Putamen (tissue), 1 donor: ENCODE measurements around the gene NRP1.

Experiments
- DNase-seq: peaks from one replicate; pipeline ENCODE4 v3.0.0-alpha.2; 2016; ENCODE audit warnings: low spot score

NRP1 gene

DNA sequence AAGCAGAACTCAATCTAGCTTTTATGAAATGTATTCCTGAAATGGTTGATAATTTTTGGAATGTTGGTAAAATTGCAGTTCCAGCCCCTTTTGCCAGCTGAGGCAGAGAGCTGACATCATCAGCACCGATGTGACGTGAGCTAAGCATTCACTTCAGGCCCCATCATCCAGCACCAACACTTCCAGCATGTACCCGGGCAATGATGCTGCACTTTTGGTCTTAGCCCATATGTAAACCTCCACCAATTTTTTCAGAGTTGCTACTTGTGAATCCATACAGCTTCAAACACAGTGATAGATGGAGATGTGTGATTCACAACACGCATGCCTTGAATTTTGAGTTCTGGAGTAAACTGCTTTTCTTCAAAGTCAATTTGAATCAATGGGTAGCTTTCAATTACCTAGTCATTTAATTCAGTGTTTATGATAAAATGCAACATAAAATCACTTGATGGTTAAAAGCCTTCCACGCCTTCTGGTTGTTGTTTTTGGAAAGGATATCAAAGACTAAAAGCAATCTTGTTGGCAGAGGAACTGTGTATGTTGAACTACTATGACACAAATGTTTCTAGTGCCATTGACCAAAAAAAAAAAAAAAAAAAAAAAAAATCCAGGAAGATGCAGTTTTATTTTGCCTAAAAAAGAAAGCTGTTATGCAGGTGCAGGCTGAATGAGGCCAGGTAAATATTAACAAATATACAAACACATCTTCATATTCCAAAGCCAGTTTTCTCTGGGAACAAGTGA, 73.9 kb downstream of the NRP1 start:
- no peak for DNase-seq

DNA sequence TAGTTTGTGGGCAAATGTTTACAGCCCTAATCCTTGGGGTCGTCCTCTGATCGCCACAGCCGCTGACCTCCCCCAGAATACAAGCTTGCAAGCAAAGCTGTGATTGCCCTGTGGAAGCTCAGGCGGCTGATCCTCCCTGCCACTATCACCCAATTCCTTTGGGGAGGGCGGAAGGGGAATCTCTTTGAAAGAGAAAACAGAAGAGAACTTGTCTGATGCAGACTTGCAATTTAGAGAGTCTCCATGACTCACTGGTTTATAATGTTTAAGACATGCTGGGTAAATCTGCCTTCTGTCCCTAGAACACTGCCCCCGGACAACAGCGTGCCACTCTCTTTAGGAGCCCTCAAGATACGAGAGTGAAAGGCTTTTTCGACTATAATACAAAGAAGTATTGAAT, 75.5 kb downstream of the NRP1 start:
- DNase-seq = no peak

DNA sequence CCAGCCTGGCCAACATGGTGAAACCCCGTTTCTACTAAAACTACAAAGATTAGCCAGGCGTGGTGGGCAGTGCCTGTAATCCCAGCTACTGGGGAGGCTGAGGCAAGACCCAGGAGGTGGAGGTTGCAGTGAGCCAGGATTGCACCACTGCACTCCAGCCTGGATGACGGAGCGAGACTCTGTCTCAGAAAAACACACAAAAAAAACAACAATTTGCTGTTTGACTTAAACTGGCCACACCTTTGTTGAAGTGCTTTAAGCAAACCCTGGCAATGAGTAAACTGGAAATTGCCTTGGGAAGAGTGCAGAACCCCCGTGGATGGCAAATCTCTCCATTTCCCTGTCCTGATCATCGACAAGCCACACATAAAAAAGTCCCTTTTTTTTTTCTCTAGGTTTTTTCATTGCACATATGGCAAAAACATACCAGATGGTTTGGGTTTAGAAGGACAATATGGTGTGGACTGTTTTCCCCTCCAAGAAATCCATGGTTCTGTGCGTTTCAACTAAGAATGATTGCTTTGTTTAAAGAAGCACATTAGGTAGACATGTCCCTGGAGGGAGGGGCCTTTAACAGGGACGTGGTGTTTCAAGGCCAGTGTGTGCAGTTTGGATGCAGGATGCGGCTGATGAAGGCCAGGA, 76.9 kb downstream of the NRP1 start:
- no peak for DNase-seq

DNA sequence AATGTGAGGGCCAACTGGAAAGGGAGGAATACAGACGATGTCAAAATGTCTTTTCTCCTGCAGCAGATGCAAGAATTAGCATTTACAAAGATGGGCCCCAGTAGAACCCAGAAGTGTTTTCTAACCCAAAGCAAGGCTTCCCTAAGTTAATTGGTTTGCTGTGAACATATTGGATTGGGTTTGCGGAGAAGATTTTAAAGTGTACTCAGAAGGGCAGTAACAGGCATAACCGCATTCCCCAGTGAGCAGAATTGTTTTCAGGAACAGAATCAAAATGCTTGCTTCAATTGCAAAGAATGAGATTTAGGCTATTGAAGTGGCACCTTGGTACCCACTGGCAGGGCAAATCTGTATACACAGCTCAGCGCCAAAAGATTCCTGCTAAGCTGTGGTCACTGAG, 78.0 kb downstream of the NRP1 start:
- no peak for DNase-seq

DNA sequence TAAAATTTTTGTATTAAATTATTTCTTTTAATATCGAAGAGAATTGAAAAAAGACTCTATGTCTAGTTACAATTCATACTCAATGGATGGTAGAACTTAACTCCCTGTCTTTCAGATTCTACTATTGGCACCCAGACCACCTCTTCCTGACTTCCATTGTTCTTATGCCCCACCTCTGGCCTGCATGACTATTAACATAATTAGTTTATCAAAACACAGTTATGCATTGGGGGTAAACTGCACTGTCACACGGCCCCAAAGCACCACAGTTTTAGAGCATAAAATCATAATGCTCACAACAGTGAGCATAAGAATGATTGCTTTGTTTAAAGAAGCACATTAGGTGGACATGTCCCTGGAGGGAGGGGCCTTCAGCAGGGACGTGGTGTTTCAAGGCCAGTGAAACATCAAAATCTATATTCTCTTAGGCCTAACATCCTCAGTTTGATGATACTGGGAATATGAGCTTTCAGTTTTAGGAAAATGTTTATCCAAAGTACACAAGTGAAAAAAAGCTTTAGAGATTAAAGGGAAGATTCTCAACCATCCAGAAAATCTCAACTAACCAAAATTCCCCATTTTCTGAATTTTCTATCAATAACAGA, 79.8 kb downstream of the NRP1 start:
- no peak for DNase-seq

DNA sequence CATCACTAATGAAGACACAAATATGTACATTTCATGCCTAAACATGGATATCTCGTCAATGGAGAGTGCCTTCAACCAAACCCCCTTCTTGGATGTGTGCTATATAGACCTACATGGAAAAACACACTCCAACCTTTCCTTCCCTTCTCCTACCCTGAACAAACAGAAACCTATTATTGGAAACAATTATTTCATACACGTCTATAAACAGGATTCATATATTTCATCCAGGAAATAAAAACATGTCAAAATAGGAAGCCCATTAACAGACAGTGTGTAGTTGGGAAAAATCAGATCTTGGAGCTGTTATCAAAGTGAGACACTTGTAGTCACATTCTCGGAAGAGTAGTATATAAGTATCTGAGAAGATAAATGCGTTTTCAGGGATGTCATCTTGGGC, 81.1 kb downstream of the NRP1 start:
- no peak for DNase-seq

DNA sequence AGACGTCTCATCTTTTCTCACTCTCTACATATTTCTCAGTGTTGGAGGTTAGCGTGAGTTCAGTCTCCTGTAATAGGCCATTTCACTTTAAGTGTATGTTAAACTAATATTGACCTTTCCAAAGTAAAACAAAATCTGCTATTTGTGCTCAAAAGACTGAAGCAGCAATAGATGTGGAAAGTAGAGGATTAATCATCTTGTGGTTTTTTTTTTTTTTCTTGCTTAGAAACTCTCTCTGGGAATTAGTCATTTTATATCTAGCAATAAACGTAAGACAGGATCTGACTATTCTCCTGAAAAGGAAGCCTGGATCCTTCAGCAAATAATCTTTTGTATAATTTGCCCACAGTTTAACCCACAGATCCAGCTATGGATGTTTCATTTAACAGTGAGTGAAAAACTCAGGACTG, 81.7 kb downstream of the NRP1 start:
- no peak for DNase-seq

DNA sequence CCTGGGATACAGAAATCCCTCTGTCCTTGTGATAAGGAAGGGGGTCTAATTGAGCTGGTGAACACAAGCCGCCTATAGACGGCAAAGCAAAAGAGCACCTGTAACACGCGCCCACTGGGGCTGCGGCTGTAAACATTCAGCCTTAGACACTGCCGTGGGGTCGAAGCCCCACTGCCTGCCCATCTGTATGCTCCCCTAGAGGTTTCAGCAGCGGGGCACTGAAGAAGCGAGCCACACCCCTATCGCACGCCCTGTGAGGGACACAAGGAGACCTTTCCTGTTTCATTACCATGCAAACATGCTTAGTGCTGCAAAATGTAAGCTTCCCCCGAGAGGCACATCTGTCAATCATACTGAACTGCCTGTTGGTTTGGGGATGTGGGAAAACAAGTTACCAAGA, 82.1 kb downstream of the NRP1 start:
- DNase-seq = no peak

DNA sequence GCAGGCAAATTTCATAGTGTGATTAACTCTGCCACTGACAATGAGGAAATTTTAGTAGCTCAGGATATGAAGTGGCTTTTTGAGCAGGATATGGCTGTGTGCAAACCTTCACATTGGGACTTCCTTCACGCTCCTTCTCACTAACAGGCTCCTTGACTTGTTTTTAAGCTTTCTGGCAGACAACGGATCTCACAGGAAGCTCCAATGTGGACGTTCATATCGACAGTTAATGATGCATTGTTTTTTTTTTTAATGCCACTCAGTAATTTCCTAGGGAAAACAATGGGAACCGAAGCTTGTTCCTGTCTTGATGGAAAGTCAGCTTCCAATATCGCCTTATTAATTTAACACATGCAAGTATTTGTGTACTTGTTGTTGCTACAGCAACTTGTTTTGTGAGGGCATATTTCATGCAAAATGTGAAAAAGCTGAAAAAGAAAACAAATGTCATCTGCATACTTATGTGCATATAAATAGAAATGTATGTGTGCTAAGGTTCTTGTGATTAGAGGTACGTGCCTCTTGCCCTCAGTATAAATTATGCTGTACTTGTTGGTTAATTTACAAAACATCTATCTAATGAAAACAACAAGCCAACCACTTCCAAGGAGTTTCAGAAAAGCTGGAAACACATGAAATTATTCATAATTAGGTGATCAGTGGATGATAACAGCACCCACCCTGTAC, 84.7 kb downstream of the NRP1 start:
- no peak for DNase-seq

DNA sequence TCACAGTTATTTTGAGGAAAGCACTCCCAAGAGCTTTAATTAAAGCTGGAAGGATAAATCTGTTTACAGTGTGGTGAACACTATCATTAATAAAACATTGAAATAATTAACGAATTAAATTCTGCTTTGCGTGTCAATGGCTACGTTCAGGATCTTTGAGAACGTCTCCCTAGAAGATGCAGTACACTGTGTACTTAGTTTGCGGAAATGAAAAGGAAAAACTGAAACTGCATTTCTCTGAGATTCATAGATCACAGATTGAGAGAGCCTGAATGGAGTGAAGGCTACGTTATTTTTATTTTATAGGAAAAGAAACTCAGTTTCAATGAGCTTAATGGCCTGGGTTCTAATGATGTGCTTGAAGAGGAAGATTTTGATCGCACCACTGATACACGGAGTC, 85.3 kb downstream of the NRP1 start:
- no peak for DNase-seq

DNA sequence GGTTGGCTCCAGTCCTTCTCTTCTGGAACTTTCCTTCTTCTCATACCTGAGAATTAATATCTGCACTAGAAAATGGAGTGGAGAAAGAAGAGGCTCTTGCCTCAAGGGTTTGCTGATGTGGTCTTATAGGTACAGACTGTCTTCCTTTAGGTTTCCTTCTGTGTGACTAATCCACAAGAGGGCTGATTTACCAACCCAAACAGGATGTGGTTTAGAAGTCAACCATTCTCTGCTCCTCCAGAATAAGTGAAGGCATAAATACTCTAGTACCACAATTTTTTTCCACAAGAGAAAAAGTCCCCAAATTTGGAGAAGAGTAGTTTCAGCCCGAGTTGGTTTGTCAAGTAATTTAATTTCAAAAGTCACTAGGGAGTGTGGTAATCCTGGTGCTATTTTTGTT, 85.8 kb downstream of the NRP1 start:
- DNase-seq = no peak

DNA sequence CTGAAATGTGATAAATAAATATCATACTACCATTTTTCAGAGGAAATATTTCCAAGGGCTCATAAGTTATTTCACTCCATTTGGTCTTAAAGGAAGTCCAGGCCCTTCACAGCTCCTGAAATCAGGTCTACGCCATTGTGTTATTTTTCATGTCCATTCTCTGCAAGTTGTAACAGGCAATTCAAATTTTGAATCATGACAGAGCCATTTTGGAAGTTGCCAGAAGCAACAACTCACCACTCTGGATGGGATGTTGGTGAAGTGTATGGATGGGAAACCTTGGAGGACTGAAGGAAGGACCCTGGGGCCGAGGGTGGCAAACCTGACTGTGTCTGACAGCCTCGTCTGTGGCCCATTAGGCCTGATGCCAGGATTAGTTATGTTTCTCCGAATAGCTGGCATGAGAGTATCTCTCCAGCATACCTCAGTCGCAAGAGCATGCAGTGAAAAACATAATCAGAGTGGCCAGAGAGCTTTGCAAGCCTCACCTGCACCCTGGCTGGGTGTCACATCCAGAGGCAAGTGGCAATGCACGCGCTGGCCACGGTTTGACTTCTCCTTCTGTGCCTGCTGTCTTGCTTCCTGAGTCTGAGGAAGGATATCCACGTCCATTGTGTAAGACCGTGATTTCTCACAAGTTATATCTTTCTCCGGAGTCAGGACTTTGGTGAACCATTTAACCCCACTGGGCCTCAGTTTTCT, 87.1 kb downstream of the NRP1 start:
- no peak for DNase-seq

DNA sequence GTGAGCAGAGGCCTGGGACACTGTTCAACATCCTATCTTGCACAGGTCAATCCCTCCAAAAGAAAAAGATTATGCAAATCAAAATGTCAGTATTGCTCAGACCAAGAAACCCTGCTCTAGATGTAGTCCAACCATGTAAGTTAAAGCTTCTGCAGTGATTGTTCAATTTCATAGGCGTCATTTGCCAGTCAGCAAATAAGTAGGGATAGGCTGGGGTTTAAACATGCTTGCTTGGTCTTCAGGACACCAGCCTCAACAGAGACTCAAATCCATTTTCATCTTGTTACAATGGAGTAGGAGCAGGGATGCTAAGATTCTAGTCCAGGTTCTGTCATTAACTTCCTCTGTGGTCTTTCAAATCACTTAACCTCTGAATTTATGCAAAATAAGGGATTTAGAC, 89.1 kb downstream of the NRP1 start:
- no peak for DNase-seq

DNA sequence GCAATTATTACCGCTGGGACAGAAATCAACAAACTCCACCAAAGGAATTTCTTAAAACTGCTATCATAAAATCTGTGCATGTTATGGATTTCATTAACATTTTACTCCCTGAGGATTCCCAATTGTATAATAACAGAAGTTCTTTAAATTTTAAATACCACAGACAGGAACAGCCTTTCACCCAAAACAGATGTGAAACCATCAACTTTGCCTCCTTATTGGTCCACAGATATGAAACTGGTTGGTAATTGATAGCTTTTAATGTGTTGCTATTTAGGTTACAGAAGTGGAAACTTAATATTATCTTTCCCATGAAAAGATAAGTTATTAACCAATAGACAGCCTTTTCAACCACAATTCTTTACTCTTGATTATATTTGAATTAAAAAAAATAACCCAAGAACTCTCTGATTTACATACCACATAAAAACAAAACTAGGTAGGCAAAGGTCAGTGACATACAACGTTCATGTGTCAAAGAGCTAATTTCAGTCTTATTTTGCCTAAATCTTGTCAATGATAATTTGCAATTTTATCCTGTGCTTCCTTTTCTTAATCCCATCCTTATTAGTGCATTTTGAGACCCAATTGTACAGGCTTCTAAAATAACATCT, 90.0 kb downstream of the NRP1 start:
- DNase-seq = no peak

DNA sequence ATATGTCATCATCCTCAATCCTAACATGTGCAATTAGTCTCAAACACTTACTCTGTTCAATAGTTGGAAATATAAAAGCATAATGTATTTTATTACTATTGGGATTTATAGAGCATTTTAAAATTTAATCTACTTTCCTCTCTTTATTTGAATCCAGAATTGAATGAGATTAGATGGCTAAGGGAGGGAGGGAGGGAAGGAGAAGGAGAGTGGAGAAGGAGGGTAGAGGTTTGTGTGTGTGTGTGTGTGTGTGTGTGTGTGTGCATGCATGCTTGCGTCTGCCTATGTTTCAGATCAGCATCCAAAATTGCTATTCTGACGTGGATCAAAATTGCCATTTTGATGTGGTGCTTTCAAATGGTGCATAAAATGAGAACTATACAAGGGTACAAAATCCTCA, 90.8 kb downstream of the NRP1 start:
- DNase-seq = no peak

DNA sequence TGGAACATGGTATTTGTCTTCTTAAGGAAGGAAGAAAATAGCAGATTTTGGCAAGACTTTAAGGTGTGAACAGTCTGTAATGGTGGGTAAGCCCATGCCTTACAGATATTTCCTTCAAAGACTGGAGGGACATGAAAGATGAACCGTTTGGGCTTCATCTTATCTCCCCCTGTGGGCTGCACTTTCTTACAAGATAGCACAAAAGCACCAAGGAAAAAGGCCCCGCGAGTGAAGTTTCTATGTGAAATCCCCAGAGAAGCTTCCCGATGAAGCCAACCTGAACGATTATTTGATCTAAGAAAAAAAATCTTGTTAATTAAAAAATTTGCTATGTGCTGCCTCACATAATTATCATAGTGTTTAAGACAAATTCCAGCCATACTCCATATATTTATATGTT, 91.5 kb downstream of the NRP1 start:
- DNase-seq = no peak

DNA sequence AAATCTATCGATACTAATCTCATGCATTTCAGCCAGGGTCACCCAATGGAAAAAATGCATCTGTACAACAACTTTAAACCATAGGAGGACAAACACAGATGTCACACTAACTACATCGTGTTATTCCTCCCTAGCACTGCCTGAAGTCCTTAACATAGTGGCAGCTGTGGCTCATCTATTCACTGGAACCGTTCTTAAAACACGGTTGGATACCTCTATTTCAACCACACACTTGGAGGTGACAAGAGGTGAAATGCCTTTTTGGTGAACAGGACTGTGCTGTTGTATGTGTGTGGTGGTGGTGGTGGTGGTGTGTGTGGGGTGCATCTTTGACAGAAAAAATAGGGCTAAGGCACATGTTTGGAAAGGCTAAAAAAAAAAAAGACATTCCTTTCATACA, 93.1 kb downstream of the NRP1 start:
- DNase-seq = no peak

DNA sequence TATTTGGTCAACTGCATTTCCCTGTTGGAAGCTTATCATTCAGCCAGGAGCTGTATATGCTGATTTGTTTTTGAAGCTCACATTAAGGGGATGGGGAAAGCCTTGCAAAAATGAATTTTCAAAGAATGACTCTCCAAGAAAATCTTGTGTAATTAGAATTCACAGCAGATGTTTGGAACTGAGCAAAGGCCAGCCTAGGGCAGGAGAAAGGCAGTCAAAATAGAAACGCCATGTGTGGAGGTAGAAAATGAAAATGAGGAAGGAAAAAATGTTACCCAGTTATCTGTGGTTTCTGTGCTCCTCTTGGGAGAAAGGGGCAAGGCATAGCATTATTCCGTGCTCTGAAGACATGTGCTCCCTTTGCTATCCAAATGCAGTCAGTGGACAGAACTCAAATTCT, 93.5 kb downstream of the NRP1 start:
- no peak for DNase-seq

DNA sequence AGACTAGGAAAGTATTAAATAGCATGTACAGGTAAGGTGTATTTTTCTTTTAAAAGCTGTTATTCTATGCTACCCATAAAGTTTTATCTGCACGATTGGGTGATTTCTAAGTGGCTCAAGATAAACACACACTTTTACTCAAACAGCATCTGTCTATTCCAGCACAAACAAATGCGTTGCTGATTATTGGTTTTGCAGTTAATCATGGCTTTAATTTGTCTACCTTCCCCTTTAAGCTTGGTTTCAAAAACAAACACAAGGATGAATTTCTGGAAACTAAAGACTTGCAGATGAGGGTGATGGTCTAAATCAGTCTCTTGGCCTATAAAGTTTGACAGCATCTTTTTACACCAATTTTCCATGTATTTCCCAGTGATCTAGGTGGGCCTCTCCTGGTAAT, 94.2 kb downstream of the NRP1 start:
- no peak for DNase-seq

DNA sequence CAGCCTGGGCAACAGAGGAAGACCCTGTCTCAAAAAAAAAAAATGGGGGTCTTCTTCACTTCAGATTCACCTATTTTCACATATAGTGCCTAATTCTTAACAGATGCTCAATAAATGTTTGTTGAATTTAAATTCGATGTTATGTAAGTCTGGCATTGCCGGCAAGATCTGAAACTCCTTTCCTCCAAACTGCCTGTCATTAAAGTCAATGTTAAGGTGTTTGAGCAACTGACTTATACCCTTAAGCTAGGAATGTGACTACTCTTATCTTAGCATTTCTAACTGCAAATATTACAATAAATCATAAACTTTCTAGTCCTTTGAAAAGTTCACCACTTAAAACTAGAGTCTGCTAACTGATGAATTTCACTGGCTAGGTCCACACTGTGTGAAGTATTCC, 95.2 kb downstream of the NRP1 start:
- no peak for DNase-seq

DNA sequence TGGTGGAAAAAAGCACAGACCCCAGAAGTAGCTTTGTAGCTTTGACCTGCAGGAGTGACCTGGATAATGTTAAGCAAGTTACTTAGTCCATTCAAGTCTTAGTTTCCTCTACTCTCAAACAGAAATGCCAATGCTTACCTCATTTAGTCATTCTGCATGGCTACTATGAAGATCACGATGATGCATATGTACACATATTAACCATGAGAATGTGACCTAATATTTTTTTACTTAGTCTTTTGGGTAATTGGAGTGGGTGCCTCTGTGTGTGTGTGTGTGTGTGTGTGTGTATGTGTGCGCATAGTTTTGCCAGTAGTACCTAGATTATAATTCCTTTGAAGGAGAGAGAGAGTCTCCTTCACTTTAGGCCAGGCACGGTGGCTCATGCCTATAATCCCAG, 95.8 kb downstream of the NRP1 start:
- no peak for DNase-seq
